ENCODE measurements around the gene SSBP3. TPM values are rescaled to one million over a fixed set of nuclear protein-coding genes. Genes with fewer than 3 reads are reported as not detected.

The SSBP3 gene
- total and polyA plus RNA-seq, 9 of the 15 experiments (the other 6 are each of a cell fraction or from before 2014, with no cell fraction given) = 8.7 to 108 (median 33.8) TPM

DNA sequence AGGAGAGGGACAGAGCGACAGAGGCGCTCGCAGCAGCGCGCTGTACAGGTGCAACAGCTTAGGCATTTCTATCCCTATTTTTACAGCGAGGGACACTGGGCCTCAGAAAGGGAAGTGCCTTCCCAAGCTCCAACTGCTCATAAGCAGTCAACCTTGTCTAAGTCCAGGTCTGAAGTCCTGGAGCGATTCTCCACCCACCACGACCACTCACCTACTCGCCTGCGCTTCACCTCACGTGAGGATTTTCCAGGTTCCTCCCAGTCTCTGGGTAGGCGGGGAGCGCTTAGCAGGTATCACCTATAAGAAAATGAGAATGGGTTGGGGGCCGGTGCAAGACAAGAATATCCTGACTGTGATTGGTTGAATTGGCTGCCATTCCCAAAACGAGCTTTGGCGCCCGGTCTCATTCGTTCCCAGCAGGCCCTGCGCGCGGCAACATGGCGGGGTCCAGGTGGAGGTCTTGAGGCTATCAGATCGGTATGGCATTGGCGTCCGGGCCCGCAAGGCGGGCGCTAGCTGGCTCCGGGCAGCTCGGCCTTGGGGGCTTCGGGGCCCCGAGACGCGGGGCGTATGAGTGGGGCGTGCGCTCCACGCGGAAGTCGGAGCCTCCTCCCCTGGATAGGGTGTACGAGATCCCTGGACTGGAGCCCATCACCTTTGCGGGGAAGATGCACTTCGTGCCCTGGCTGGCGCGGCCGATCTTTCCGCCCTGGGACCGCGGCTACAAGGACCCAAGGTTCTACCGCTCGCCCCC lies 206.3 kb downstream of the SSBP3 start, which contains the start of the genes CYB5RL and MRPL37 (continued):
- TF ChIP-seq, protein P1, sequence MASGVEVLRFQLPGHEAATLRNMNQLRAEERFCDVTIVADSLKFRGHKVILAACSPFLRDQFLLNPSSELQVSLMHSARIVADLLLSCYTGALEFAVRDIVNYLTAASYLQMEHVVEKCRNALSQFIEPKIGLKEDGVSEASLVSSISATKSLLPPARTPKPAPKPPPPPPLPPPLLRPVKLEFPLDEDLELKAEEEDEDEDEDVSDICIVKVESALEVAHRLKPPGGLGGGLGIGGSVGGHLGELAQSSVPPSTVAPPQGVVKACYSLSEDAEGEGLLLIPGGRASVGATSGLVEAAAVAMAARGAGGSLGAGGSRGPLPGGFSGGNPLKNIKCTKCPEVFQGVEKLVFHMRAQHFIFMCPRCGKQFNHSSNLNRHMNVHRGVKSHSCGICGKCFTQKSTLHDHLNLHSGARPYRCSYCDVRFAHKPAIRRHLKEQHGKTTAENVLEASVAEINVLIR (CRISPR knock-in tag; IDR thresholded peaks at IDR 0.05) = peak; percentile 7; the same call in 1 of the 2 replicates
- TF ChIP-seq GABPB1 (CRISPR knock-in tag; IDR thresholded peaks at IDR 0.05) (peak; percentile 9; the same call in 1 of the 2 replicates), POLR2AphosphoS2 (IDR thresholded peaks at IDR 0.05; ENCODE audit: low read length) (no peak), ZNF316 (IDR thresholded peaks at IDR 0.05) (0 out of 2 replicates have a peak, but pooled peaks have one; percentile 3), ZNF217 (CRISPR knock-in tag; IDR thresholded peaks at IDR 0.05) (no peak), ILF3 (IDR thresholded peaks at IDR 0.05; ENCODE audit: borderline replicate concordance) (peak; percentile 43; the same call in 1 of the 2 replicates), SOX6 (IDR thresholded peaks at IDR 0.05) (peak; percentile 7; the same call in 1 of the 2 replicates), NFIC (IDR thresholded peaks at IDR 0.05) (peak; percentile 74), ZFP36 (IDR thresholded peaks at IDR 0.05; ENCODE audit: low read depth, low read length, partially characterized antibody) (no peak)
- TF ChIP-seq, protein P2, sequence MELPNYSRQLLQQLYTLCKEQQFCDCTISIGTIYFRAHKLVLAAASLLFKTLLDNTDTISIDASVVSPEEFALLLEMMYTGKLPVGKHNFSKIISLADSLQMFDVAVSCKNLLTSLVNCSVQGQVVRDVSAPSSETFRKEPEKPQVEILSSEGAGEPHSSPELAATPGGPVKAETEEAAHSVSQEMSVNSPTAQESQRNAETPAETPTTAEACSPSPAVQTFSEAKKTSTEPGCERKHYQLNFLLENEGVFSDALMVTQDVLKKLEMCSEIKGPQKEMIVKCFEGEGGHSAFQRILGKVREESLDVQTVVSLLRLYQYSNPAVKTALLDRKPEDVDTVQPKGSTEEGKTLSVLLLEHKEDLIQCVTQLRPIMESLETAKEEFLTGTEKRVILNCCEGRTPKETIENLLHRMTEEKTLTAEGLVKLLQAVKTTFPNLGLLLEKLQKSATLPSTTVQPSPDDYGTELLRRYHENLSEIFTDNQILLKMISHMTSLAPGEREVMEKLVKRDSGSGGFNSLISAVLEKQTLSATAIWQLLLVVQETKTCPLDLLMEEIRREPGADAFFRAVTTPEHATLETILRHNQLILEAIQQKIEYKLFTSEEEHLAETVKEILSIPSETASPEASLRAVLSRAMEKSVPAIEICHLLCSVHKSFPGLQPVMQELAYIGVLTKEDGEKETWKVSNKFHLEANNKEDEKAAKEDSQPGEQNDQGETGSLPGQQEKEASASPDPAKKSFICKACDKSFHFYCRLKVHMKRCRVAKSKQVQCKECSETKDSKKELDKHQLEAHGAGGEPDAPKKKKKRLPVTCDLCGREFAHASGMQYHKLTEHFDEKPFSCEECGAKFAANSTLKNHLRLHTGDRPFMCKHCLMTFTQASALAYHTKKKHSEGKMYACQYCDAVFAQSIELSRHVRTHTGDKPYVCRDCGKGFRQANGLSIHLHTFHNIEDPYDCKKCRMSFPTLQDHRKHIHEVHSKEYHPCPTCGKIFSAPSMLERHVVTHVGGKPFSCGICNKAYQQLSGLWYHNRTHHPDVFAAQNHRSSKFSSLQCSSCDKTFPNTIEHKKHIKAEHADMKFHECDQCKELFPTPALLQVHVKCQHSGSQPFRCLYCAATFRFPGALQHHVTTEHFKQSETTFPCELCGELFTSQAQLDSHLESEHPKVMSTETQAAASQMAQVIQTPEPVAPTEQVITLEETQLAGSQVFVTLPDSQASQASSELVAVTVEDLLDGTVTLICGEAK (IDR thresholded peaks at IDR 0.05) = peak; percentile 8; the same call in 1 of the 2 replicates
- TF ChIP-seq, protein P2 (CRISPR knock-in tag; IDR thresholded peaks at IDR 0.05) = no peak
- TF ChIP-seq, protein P3, sequence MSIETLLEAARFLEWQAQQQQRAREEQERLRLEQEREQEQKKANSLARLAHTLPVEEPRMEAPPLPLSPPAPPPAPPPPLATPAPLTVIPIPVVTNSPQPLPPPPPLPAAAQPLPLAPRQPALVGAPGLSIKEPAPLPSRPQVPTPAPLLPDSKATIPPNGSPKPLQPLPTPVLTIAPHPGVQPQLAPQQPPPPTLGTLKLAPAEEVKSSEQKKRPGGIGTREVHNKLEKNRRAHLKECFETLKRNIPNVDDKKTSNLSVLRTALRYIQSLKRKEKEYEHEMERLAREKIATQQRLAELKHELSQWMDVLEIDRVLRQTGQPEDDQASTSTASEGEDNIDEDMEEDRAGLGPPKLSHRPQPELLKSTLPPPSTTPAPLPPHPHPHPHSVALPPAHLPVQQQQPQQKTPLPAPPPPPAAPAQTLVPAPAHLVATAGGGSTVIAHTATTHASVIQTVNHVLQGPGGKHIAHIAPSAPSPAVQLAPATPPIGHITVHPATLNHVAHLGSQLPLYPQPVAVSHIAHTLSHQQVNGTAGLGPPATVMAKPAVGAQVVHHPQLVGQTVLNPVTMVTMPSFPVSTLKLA (conservative IDR thresholded peaks at IDR 0.05) = peak; percentile 71 to 89
- TF ChIP-seq, protein P4, sequence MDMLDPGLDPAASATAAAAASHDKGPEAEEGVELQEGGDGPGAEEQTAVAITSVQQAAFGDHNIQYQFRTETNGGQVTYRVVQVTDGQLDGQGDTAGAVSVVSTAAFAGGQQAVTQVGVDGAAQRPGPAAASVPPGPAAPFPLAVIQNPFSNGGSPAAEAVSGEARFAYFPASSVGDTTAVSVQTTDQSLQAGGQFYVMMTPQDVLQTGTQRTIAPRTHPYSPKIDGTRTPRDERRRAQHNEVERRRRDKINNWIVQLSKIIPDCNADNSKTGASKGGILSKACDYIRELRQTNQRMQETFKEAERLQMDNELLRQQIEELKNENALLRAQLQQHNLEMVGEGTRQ (CRISPR knock-in tag; IDR thresholded peaks at IDR 0.05) = peak; percentile 74
